WTC11 (cell line): ENCODE results near the gene TMEM190. TPM values are rescaled to one million over a fixed set of nuclear protein-coding genes. Genes with fewer than 3 reads are reported as not detected.
A peak's percentile ranks its signal among the peaks of the same experiment; 100 is the strongest.

Experiments
- ATAC-seq: fragments of 200-7000 bp; cut with Tn5 transposase; 2 replicates; pipeline ENCODE4 v1.10.0; 2021; ENCODE audit warnings: mild to moderate bottlenecking, moderate library complexity
- CTCF ChIA-PET: fragments of 300-600 bp; sonication (Branson Sonifier 250); formaldehyde crosslinking; loops from one replicate; lab custom pipeline; 2021; ENCODE audit warnings: antibody characterized with exemption; lab: Charles Lee
- POLR2A ChIA-PET: fragments of 350-600 bp; sonication (Branson Sonifier 250); formaldehyde crosslinking; loops from one replicate; lab custom pipeline; 2021; ENCODE audit warnings: antibody characterized with exemption; lab: Charles Lee
- DNase-seq: peaks from one replicate; pipeline ENCODE4 v3.0.0; 2021; ENCODE audit warnings: low spot score
- H3K27ac Mint-ChIP-seq: 2 replicates; pipeline ENCODE4 v1.8.0; 2021; ENCODE audit warnings: mixed read lengths
- H3K27me3 Mint-ChIP-seq: 2 replicates; pipeline ENCODE4 v1.8.0; 2021; ENCODE audit warnings: low read depth, mild to moderate bottlenecking, moderate library complexity, mixed read lengths
- H3K36me3 Mint-ChIP-seq: 2 replicates; pipeline ENCODE4 v1.8.0; 2021; ENCODE audit warnings: mixed read lengths
- H3K4me1 Mint-ChIP-seq: 2 replicates; pipeline ENCODE4 v1.8.0; 2022; ENCODE audit warnings: mixed read lengths
- H3K4me3 Mint-ChIP-seq: 2 replicates; pipeline ENCODE4 v1.8.0; 2021; ENCODE audit warnings: mild to moderate bottlenecking, moderate library complexity, mixed read lengths
- H3K9me3 Mint-ChIP-seq: 2 replicates; pipeline ENCODE4 v1.8.0; 2021; ENCODE audit warnings: mixed read lengths
- CREM ChIP-seq: sonication (generic); formaldehyde crosslinking; IDR thresholded peaks from 2 replicates; pipeline ENCODE4 v1.8.1; 2022; ENCODE audit warnings: mild to moderate bottlenecking, missing genetic modification reagents, moderate library complexity
- FOXP1 ChIP-seq: sonication (generic); formaldehyde crosslinking; IDR thresholded peaks from 2 replicates; pipeline ENCODE4 v1.8.0; 2022; ENCODE audit warnings: missing genetic modification reagents, mild to moderate bottlenecking, moderate library complexity, borderline replicate concordance
- GABPB1 ChIP-seq: sonication (generic); formaldehyde crosslinking; IDR thresholded peaks from 2 replicates; pipeline ENCODE4 v1.8.1; 2023; ENCODE audit warnings: mild to moderate bottlenecking, missing genetic modification reagents
- MXD4 ChIP-seq: fragments of 250-450 bp; sonication (Bioruptor Pico); IDR thresholded peaks from 2 replicates; pipeline ENCODE4 v1.8.0; 2021; ENCODE audit warnings: mild to moderate bottlenecking, moderate library complexity, borderline replicate concordance
- TP53 ChIP-seq: sonication (generic); formaldehyde crosslinking; IDR thresholded peaks from 2 replicates; pipeline ENCODE4 v1.8.1; 2023; ENCODE audit warnings: mild to moderate bottlenecking, missing genetic modification reagents
- ZBTB21 ChIP-seq: sonication (generic); formaldehyde crosslinking; IDR thresholded peaks from 2 replicates; pipeline ENCODE4 v1.8.1; 2023; ENCODE audit warnings: mild to moderate bottlenecking, missing genetic modification reagents, borderline replicate concordance
- ZNF121 ChIP-seq: sonication (generic); formaldehyde crosslinking; IDR thresholded peaks from 2 replicates; pipeline ENCODE4 v1.8.0; 2023; ENCODE audit warnings: missing genetic modification reagents
- ZNF263 ChIP-seq: sonication (generic); formaldehyde crosslinking; IDR thresholded peaks from 2 replicates; pipeline ENCODE4 v1.8.1; 2022; ENCODE audit warnings: low read depth, mild to moderate bottlenecking, moderate library complexity, missing genetic modification reagents
- ZNF423 ChIP-seq: fragments of 250-450 bp; sonication (Bioruptor Pico); IDR thresholded peaks from 2 replicates; pipeline ENCODE4 v2.1.2; 2022; ENCODE audit warnings: mild to moderate bottlenecking, moderate library complexity
- total RNA-seq: library from RNA; stranded (reverse); gene quantifications from 3 replicates; pipeline ENCODE4 v1.2.3, GENCODE V29; 2021
- TF ChIP-seq, protein P1 (sequence below): sonication (generic); formaldehyde crosslinking; IDR thresholded peaks from 2 replicates; pipeline ENCODE4 v1.8.0; 2023; ENCODE audit warnings: missing genetic modification reagents
- TF ChIP-seq, protein P2 (sequence below): fragments of 250-450 bp; sonication (Bioruptor Pico); conservative IDR thresholded peaks from 2 replicates; pipeline ENCODE4 v1.9.0; 2021; ENCODE audit warnings: mild to moderate bottlenecking
- TF ChIP-seq, protein P3 (sequence below): sonication (generic); formaldehyde crosslinking; IDR thresholded peaks from 2 replicates; pipeline ENCODE4 v1.8.0; 2023; ENCODE audit warnings: missing genetic modification reagents, mild to moderate bottlenecking, borderline replicate concordance
- TF ChIP-seq, protein P4 (sequence below): sonication (generic); formaldehyde crosslinking; IDR thresholded peaks from 2 replicates; pipeline ENCODE4 v1.8.0; 2023; ENCODE audit warnings: mild to moderate bottlenecking, missing genetic modification reagents

Gene TMEM190
- total RNA-seq, 1 experiment from 2014 or later: 0.33 TPM

DNA sequence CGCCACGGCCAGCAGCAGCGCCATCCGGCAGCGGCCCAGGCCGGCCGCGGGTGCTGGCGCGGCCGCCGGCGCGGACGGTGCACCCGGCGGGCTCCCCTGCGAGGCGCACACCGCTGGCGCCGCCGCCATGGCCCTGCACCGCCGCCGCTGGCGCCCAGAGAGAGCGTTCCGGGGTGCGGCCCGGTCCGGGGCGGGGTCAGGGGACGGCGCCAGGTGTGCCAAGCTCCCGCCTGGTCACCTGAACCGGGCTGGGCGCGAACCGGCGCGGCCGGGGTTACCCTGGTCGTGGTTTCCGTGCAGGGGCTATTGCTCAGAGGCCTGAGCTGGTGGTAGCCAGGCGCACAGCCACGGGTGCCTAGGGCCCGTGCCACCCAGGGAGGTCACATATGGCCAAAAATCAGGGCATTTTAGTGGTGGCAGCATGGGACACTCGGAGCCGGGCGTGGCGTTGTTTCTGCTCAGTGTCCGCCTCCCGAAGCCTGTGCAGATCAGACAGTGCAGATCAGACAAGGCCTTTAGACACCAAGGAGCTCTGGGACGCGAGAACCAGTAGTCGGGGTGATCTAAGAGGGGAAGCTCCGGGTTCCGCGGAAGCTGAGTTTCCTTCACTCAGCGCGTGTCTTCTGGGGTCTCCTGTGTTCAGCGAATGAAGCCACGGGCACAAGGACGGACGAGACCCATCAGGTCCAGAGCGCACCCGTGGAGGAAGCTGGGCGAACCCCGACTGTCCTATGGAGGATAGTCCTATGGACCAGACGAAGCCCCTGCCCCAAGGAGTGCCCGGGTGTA, 7.7 kb downstream of the TMEM190 start, which contains the start of gene TMEM238:
Gene TMEM238 (minus strand): TSS at position 162 of the 789 bp plus-strand sequence. CDS start 33 bp downstream, at position 129.
- Mint-ChIP-seq H3K27me3 (peaks cover 30% of the 10 kb centered on the region), H3K4me3 (peak within 1 kb of the TSS; percentile 100), H3K36me3 (peaks cover 35% of the 10 kb centered on the region), H3K4me1 (peaks cover 36% of the 10 kb centered on the region), H3K27ac (peak within 1 kb of the TSS; percentile 99), H3K9me3 (no peaks in the 10 kb centered on the region)
- ATAC-seq (no peak; the same call in 1 of the 2 replicates), DNase-seq (no peak)
- CTCF ChIA-PET: interaction anchor here (0.6 to 3.0 kb wide), 27 partner anchors 9 to 769 kb away, joined by 3 to 26 read pairs (median 5); partner anchors contain the start of genes DNAAF3, HSPBP1, IL11 and KMT5C
- TF ChIP-seq TP53 (CRISPR knock-in tag) (no peak), ZNF423 (CRISPR knock-in tag) (peak; percentile 36; the same call in 1 of the 2 replicates), MXD4 (no peak), ZBTB21 (CRISPR knock-in tag) (no peak)
- POLR2A ChIA-PET: interaction anchor here (0.6 to 2.2 kb wide), 15 partner anchors 9 to 272 kb away, joined by 3 to 21 read pairs (median 3); partner anchors contain the start of genes IL11, KMT5C and UBE2S

DNA sequence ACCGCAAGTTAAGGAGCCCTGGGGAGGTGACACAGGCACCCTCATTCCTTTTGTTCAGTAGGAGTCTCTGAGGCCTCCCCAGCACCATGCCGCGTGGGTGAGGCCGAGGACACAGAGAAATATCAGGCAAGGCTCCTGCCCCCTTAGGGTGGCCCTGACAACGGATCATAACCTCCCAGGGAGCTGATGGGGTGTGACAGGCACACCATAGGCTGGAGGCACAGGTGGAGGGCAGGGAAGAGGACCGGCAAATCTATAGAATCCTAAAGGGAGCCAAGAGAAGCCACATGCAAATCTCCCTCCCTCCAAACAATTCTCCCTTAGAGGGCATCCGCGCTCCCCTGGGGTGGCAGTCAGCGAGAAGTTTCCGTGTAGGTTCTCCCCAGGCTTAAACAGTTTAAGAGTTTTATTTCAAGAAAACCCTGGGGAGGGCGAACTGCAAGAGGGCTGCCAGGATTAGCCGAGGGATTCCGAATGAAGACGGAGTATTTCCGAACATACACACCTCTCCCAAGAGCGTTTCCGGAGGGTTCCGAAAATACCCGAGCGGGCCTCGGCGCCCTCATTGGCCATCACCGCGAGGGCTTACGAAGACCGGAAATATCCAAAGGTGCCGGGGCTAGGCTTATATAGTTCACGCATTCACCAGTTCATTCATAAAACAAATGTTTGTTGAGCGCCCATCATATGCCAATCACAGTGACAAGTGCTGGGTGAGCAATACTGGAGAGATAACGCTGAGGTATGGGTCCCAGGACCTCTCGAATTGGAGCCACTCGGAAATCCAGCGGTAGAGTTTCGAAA, 8.5 kb downstream of the TMEM190 start:
- ChIA-PET CTCF (interaction anchor here (0.9 to 3.0 kb wide), 12 partner anchors 9 to 768 kb away, joined by 3 to 26 read pairs (median 8); partner anchors contain the start of gene KMT5C), POLR2A (interaction anchor here (0.6 to 2.2 kb wide), 9 partner anchors 12 to 271 kb away, joined by 3 to 21 read pairs (median 3); partner anchors contain the start of genes IL11, KMT5C and UBE2S)
- Mint-ChIP-seq H3K4me3 (peak overlapping the region; percentile 100), H3K9me3 (no peaks in the 10 kb centered on the region), H3K36me3 (peaks cover 41% of the 10 kb centered on the region), H3K27ac (peak overlapping the region; percentile 99), H3K27me3 (peaks cover 24% of the 10 kb centered on the region), H3K4me1 (peaks cover 40% of the 10 kb centered on the region)
- ATAC-seq (peak; percentile 82), DNase-seq (peak; percentile 98)
- TF ChIP-seq, protein P1, sequence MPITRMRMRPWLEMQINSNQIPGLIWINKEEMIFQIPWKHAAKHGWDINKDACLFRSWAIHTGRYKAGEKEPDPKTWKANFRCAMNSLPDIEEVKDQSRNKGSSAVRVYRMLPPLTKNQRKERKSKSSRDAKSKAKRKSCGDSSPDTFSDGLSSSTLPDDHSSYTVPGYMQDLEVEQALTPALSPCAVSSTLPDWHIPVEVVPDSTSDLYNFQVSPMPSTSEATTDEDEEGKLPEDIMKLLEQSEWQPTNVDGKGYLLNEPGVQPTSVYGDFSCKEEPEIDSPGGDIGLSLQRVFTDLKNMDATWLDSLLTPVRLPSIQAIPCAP: no peak
- TF ChIP-seq GABPB1 (CRISPR knock-in tag): no peak
- TF ChIP-seq ZNF263 (CRISPR knock-in tag): no peak
- TF ChIP-seq, protein P2, sequence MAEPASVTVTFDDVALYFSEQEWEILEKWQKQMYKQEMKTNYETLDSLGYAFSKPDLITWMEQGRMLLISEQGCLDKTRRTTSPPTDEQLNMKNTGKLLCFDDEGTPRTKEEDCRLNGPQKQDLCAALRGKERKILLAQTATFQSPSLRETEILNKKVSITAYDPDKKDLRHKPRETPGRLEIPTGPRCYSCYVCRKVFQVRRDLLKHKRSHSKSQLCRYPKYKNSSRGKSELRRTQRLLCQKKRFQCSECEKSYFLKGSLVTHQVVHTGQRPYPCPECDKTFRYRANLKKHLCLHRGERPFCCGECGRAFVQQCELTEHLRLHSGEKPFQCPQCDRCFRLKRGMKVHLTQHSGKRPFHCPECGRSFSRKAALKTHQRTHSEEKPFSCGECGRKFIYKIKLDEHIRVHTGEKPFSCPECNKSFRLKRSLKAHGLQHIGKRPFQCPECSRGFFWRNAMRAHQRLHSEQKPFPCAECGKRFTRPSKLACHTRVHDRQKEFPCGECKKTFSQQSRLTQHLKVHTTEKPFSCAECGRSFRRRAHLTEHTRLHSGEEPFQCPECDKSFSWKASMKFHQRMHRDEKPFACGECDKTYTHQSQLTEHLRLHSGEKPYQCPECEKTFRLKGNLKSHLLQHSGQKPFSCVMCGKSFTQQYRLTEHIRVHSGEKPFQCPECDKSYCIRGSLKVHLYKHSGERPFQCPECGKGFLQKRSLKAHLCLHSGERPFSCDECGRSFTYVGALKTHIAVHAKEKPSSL (CRISPR knock-in tag): no peak
- no peak for TF ChIP-seq FOXP1 (CRISPR knock-in tag)

DNA sequence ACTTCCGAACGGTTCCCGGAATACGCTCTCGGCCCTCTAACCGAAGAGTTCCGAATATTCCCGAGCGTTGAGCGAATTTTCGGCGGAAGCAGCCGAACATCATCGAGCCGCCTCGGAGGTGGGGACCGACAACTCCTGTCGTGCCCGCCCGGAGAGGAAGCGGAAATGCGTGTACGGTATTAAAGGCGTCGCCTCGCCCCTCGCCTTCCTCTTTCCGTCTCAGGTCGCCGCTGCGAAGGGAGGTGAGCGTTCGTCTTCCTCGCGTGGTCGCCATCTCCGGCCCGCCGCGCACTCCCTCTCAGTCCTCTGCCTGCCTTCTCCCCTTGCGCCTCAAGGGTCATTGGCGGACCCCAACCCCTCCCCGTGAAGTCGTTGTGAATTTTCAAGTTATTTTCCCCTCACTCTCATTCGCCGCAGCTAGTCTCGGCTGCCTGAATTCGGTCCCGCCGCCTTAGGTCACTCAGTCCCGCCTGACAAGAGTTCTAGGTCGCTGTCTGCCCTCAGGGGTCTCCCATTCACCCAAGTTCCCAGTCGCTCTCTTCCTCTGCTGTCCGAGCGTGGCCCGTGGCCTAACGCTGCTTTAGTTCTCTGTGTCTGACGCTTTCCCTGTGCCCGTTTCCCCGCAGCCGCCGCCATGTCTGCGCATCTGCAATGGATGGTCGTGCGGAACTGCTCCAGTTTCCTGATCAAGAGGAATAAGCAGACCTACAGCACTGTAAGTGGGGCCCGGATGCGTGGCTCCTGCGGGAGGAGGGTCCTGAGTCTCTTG, 9.3 kb downstream of the TMEM190 start, which contains the start of gene RPL28:
Gene RPL28 (plus strand): TSS at position 209 of the 769 bp plus-strand sequence. CDS start 426 bp downstream, at position 635.
- peaks cover 41% of the 10 kb centered on the region for H3K36me3 Mint-ChIP-seq
- ChIA-PET CTCF (no interaction called here), POLR2A (interaction anchor here (1.5 kb wide), 1 partner anchor 14 kb away, joined by 3 read pairs; no protein-coding TSS in a partner anchor)
- H3K9me3 Mint-ChIP-seq: no peaks in the 10 kb centered on the region
- peaks cover 48% of the 10 kb centered on the region for H3K4me1 Mint-ChIP-seq
- peak within 1 kb of the TSS; percentile 99 for H3K27ac Mint-ChIP-seq
- peak within 1 kb of the TSS; percentile 100 for H3K4me3 Mint-ChIP-seq
- peaks cover 19% of the 10 kb centered on the region for H3K27me3 Mint-ChIP-seq
- ATAC-seq (peak; percentile 77), DNase-seq (peak; percentile 98)
- TF ChIP-seq ZNF121 (CRISPR knock-in tag): no peak
- TF ChIP-seq, protein P3, sequence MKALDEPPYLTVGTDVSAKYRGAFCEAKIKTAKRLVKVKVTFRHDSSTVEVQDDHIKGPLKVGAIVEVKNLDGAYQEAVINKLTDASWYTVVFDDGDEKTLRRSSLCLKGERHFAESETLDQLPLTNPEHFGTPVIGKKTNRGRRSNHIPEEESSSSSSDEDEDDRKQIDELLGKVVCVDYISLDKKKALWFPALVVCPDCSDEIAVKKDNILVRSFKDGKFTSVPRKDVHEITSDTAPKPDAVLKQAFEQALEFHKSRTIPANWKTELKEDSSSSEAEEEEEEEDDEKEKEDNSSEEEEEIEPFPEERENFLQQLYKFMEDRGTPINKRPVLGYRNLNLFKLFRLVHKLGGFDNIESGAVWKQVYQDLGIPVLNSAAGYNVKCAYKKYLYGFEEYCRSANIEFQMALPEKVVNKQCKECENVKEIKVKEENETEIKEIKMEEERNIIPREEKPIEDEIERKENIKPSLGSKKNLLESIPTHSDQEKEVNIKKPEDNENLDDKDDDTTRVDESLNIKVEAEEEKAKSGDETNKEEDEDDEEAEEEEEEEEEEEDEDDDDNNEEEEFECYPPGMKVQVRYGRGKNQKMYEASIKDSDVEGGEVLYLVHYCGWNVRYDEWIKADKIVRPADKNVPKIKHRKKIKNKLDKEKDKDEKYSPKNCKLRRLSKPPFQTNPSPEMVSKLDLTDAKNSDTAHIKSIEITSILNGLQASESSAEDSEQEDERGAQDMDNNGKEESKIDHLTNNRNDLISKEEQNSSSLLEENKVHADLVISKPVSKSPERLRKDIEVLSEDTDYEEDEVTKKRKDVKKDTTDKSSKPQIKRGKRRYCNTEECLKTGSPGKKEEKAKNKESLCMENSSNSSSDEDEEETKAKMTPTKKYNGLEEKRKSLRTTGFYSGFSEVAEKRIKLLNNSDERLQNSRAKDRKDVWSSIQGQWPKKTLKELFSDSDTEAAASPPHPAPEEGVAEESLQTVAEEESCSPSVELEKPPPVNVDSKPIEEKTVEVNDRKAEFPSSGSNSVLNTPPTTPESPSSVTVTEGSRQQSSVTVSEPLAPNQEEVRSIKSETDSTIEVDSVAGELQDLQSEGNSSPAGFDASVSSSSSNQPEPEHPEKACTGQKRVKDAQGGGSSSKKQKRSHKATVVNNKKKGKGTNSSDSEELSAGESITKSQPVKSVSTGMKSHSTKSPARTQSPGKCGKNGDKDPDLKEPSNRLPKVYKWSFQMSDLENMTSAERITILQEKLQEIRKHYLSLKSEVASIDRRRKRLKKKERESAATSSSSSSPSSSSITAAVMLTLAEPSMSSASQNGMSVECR (CRISPR knock-in tag): peak; percentile 93; the same call in 1 of the 2 replicates
- TF ChIP-seq, protein P4, sequence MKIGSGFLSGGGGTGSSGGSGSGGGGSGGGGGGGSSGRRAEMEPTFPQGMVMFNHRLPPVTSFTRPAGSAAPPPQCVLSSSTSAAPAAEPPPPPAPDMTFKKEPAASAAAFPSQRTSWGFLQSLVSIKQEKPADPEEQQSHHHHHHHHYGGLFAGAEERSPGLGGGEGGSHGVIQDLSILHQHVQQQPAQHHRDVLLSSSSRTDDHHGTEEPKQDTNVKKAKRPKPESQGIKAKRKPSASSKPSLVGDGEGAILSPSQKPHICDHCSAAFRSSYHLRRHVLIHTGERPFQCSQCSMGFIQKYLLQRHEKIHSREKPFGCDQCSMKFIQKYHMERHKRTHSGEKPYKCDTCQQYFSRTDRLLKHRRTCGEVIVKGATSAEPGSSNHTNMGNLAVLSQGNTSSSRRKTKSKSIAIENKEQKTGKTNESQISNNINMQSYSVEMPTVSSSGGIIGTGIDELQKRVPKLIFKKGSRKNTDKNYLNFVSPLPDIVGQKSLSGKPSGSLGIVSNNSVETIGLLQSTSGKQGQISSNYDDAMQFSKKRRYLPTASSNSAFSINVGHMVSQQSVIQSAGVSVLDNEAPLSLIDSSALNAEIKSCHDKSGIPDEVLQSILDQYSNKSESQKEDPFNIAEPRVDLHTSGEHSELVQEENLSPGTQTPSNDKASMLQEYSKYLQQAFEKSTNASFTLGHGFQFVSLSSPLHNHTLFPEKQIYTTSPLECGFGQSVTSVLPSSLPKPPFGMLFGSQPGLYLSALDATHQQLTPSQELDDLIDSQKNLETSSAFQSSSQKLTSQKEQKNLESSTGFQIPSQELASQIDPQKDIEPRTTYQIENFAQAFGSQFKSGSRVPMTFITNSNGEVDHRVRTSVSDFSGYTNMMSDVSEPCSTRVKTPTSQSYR (CRISPR knock-in tag): peak; percentile 53; the same call in 1 of the 2 replicates
- TF ChIP-seq, protein P2 (CRISPR knock-in tag): no peak
- TF ChIP-seq CREM (CRISPR knock-in tag): peak; percentile 84; the same call in 1 of the 2 replicates
